ENCODE results near the gene SMCO4. TPM values are rescaled to one million over a fixed set of nuclear protein-coding genes. Genes with fewer than 3 reads are reported as not detected.

Gene SMCO4, protein sequence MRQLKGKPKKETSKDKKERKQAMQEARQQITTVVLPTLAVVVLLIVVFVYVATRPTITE
- total RNA-seq (2014; rRNA removed; shearing (Covaris generic)) (36.1 and 44.7 TPM in 2 replicates), total RNA-seq (2022) (44.1 and 52.4 TPM in 2 replicates), Bru-seq, nascent RNA (percentile 67 among the genes with signal in this experiment), BruChase-seq, experiment 1, labeled RNA remaining after a 6-hour chase (percentile 71 among the genes with signal in this experiment), BruChase-seq, experiment 2, labeled RNA remaining after a 2-hour chase (percentile 67 among the genes with signal in this experiment)
- long read RNA-seq, transcript SMCO4-201 (3 exons, 1,104 nt), result major isoform, 52 of 73 reads
- long read RNA-seq, partial matches to known transcripts, result 1 of 73 reads
- long read RNA-seq, other reads (novel, unspliced or antisense), result 20 of 73 reads

DNA sequence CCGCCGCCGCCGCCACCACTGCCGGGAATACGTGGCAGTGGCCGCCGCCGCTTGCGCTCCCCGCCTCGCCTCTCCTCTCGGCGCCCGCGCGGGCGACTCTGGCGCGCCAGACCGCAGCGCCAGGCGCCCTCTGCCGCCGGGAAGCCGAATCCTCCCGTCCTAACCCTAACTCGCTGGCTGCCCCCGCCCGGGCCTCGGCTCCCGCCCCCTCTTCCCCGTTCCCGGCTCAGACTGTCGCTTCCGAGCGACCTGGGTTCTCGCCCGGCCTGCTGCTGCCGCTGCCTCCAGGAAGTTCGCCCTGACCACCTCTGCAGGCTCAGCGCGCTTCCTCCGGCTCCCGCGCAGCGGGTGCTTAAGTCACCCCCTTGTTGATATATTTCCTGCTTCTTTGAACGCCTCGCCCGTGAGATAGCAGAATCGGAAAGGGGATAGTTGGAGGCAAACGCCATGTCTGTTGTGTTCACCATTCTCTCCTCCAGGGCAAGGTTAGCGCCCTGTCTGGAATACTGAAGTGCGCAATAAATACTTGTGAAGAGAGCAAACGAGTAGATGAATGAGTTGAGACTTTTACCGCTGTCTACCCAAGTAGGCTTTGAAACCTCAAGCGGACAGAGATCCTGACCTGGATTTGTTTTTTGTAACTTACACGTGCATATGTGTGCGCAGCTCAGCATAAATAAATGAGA, at the start of gene SMCO4:
Gene SMCO4, minus strand, starts transcription at position 100 of the 686 bp plus-strand sequence. CDS start 64,202 bp downstream, outside the sequence.
- Histone ChIP-seq H3K4me1 (ENCODE audit: insufficient read depth, low read length, poor library complexity, severe bottlenecking) (peaks cover 31% of the 10 kb centered on the region), H3K4me2 (ENCODE audit: low read length) (peak within 1 kb of the TSS; percentile 70), H3K4me3 (ENCODE audit: low read depth, low read length, poor library complexity, severe bottlenecking) (peak within 1 kb of the TSS; percentile 89), H3K27ac (ENCODE audit: low read depth, low read length, poor library complexity, severe bottlenecking) (peak within 1 kb of the TSS; percentile 55), H4K20me1 (ENCODE audit: insufficient read depth, low read length) (no peaks in the 10 kb centered on the region), H3K36me3 (ENCODE audit: insufficient read depth, low read length) (no peaks in the 10 kb centered on the region), H3K9me2 (ENCODE audit: insufficient read depth, low read length) (no peaks in the 10 kb centered on the region), H3K9me3 (ENCODE audit: low read length) (no peaks in the 10 kb centered on the region), H2AFZ (ENCODE audit: low read length) (peak within 1 kb of the TSS; percentile 87), H3K79me2 (ENCODE audit: insufficient read depth, low read depth, low read length) (peaks cover 18% of the 10 kb centered on the region; the same call in 1 of the 2 replicates)
- peak; percentile 85 for DNase-seq (ENCODE audit: low spot score)
- ChIA-PET POLR2A (interaction anchor here (2.5 to 3.0 kb wide), 2 partner anchors 17 to 19 kb away, joined by 8 to 24 read pairs; no protein-coding TSS in a partner anchor), CTCF (ENCODE audit: unreplicated experiment) (no interaction called here)
- no TSS peak for BruUV-seq (replicated peaks)
- no peak for TF ChIP-seq EZH2phosphoT487 (IDR thresholded peaks at IDR 0.05; ENCODE audit: borderline replicate concordance, low read depth, low read length)
- TF ChIP-seq, protein P1, sequence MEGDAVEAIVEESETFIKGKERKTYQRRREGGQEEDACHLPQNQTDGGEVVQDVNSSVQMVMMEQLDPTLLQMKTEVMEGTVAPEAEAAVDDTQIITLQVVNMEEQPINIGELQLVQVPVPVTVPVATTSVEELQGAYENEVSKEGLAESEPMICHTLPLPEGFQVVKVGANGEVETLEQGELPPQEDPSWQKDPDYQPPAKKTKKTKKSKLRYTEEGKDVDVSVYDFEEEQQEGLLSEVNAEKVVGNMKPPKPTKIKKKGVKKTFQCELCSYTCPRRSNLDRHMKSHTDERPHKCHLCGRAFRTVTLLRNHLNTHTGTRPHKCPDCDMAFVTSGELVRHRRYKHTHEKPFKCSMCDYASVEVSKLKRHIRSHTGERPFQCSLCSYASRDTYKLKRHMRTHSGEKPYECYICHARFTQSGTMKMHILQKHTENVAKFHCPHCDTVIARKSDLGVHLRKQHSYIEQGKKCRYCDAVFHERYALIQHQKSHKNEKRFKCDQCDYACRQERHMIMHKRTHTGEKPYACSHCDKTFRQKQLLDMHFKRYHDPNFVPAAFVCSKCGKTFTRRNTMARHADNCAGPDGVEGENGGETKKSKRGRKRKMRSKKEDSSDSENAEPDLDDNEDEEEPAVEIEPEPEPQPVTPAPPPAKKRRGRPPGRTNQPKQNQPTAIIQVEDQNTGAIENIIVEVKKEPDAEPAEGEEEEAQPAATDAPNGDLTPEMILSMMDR (conservative IDR thresholded peaks at IDR 0.05; ENCODE audit: low read length), result peak; percentile 72
- intact Hi-C loops (cut with micrococcal nuclease; ENCODE audit: unreplicated experiment), result loop anchor here (1.0 to 5.0 kb wide), 5 partner anchors 79 to 307 kb away; partner anchors contain the start of genes C11orf54, CEP295 and TAF1D

DNA sequence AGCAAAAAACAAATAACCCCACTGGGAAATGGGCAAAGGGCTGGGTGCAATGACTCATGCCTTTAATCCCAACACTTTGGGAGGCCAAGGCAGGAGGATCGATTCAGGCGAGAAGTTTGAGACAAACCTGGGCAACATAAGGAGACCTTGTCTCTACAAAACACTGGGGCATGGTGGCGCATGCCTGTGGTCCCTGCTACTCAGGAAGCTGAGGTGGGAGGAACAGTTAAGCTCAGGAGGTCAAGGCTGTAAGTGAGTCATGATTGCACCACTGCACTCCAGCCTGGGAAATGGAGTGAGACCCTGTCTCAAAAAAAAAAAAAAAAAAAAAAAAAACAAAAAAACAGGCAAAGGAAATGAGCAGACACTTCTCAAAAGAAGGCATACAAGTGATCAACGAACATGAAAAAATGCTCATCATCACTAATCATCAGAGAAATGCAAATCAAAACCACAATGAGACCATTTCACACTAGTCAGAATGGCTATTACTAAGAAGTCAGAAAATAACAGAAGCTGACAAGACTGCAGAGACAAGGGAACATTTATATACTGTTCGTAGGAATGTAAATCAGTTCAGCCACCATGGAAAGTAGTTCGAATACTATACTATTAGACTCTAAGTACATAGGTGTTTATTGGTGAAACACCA, 48.2 kb upstream of the SMCO4 start:
- Histone ChIP-seq H3K9me3 (ENCODE audit: low read length) (no peaks in the 10 kb centered on the region), H3K4me1 (ENCODE audit: insufficient read depth, low read length, poor library complexity, severe bottlenecking) (no peaks in the 10 kb centered on the region), H2AFZ (ENCODE audit: low read length) (no peak overlapping the region), H3K4me2 (ENCODE audit: low read length) (no peak overlapping the region), H3K4me3 (ENCODE audit: low read depth, low read length, poor library complexity, severe bottlenecking) (no peak overlapping the region), H3K27ac (ENCODE audit: low read depth, low read length, poor library complexity, severe bottlenecking) (no peak overlapping the region), H4K20me1 (ENCODE audit: insufficient read depth, low read length) (no peaks in the 10 kb centered on the region), H3K36me3 (ENCODE audit: insufficient read depth, low read length) (no peaks in the 10 kb centered on the region), H3K79me2 (ENCODE audit: insufficient read depth, low read depth, low read length) (no peaks in the 10 kb centered on the region), H3K9me2 (ENCODE audit: insufficient read depth, low read length) (no peaks in the 10 kb centered on the region)
- intact Hi-C loops (cut with micrococcal nuclease; ENCODE audit: unreplicated experiment), result no loop called here
- TF ChIP-seq, protein P1 (conservative IDR thresholded peaks at IDR 0.05; ENCODE audit: low read length), result no peak
- no peak for TF ChIP-seq EZH2phosphoT487 (IDR thresholded peaks at IDR 0.05; ENCODE audit: borderline replicate concordance, low read depth, low read length)
- no peak for DNase-seq (ENCODE audit: low spot score)
- ChIA-PET POLR2A (interaction anchor here (0.7 kb wide), 1 partner anchor 1080 kb away, joined by 7 read pairs; no protein-coding TSS in a partner anchor), CTCF (ENCODE audit: unreplicated experiment) (no interaction called here)
- no TSS peak for BruUV-seq (replicated peaks)
